Measurements from ENCODE around the gene ERCC2. TPM values are rescaled to one million over a fixed set of nuclear protein-coding genes. Genes with fewer than 3 reads are reported as not detected.

The ERCC2 gene
- total and polyA plus RNA-seq, 2 of the 4 experiments (the other 2 are of a cell fraction), result 30.6 to 66.5 TPM

GRCh38 chr19:45405435-45406225, 35.3 kb upstream of the ERCC2 start (continued):
- TF ChIP-seq CTCF (conservative IDR thresholded peaks at IDR 0.05; ENCODE audit: low read depth, low read length) (no peak), MAZ (IDR thresholded peaks at IDR 0.05; ENCODE audit: borderline replicate concordance, low read depth, low read length) (0 out of 2 replicates have a peak, but pooled peaks have one; percentile 13)

Data from IMR-90 (cell line).